WI38 (cell line): ENCODE measurements around the gene GLG1.

Source experiments
- H3K4me3 ChIP-seq: 2 replicates; pipeline ENCODE4 v1.5.1; 2011; ENCODE audit warnings: low read depth, mild to moderate bottlenecking, control low read depth, low read length
- CTCF ChIP-seq: IDR thresholded peaks from 2 replicates; pipeline ENCODE4 v1.5.1; 2012; ENCODE audit warnings: low read depth, mild to moderate bottlenecking, control low read depth, low read length

GLG1 gene

GRCh38 chr16:74575175-74575806 is 31.6 kb downstream of the GLG1 start:
- H3K4me3 ChIP-seq, result no peak overlapping the region
- TF ChIP-seq CTCF, result no peak

GRCh38 chr16:74574146-74574545 is 32.8 kb downstream of the GLG1 start:
- no peak overlapping the region for H3K4me3 ChIP-seq
- TF ChIP-seq CTCF, result no peak

GRCh38 chr16:74573622-74574021 is 33.3 kb downstream of the GLG1 start:
- TF ChIP-seq CTCF, result no peak
- no peak overlapping the region for H3K4me3 ChIP-seq

GRCh38 chr16:74570412-74571301 is 36.3 kb downstream of the GLG1 start:
- H3K4me3 ChIP-seq, result no peak overlapping the region
- no peak for TF ChIP-seq CTCF

- no peak overlapping the region for H3K4me3 ChIP-seq
- TF ChIP-seq CTCF, result no peak
Observed at GRCh38 chr16:74568961-74569631, 37.8 kb downstream of the GLG1 start.

GRCh38 chr16:74567901-74568300 is 39.0 kb downstream of the GLG1 start:
- H3K4me3 ChIP-seq, result no peak overlapping the region
- no peak for TF ChIP-seq CTCF

GRCh38 chr16:74565378-74565777 is 41.5 kb downstream of the GLG1 start:
- TF ChIP-seq CTCF, result no peak
- H3K4me3 ChIP-seq, result no peak overlapping the region
